HepG2 (cell line): Measurements from ENCODE around the gene SMPD3. TPM values are rescaled to one million over a fixed set of nuclear protein-coding genes. Genes with fewer than 3 reads are reported as not detected.
A peak's percentile ranks its signal among the peaks of the same experiment; 100 is the strongest.

Source experiments
- AGO2 ChIP-seq: fragments of 200-400 bp; formaldehyde crosslinking; optimal IDR thresholded peaks from 2 replicates; pipeline ENCODE3; 2017; ENCODE audit warnings: mild to moderate bottlenecking, low read depth, low read length, moderate library complexity
- ARHGAP35 ChIP-seq: sonication (generic); formaldehyde crosslinking; IDR thresholded peaks from 2 replicates; pipeline ENCODE4 v1.9.0; 2022; ENCODE audit warnings: mild to moderate bottlenecking, inconsistent platforms, moderate library complexity, missing genetic modification reagents, borderline replicate concordance
- ATAD3A ChIP-seq: sonication (generic); formaldehyde crosslinking; IDR thresholded peaks from 2 replicates; pipeline ENCODE4 v1.4.0; 2020; ENCODE audit warnings: missing genetic modification reagents
- ATF3 ChIP-seq: sonication (generic); formaldehyde crosslinking; IDR thresholded peaks from 2 replicates; pipeline ENCODE4 v1.4.0; 2020; ENCODE audit warnings: missing genetic modification reagents
- BHLHE40 ChIP-seq: IDR thresholded peaks from 2 replicates; pipeline ENCODE4 v1.6.1; 2011; ENCODE audit warnings: low read length, improper control_type of control experiment
- ELF3 ChIP-seq: IDR thresholded peaks from 2 replicates; pipeline ENCODE4 v1.6.1; 2016; ENCODE audit warnings: missing genetic modification reagents, missing compliant biosample characterization
- FOXK2 ChIP-seq: fragments of 450-650 bp; IDR thresholded peaks from 2 replicates; pipeline ENCODE4 v1.6.1; 2016
- NFE2L2 ChIP-seq: fragments of 150-350 bp; IDR thresholded peaks from 2 replicates; pipeline ENCODE4 v1.6.1; 2014; ENCODE audit warnings: low read length
- SP4 ChIP-seq: sonication (generic); formaldehyde crosslinking; IDR thresholded peaks from 2 replicates; pipeline ENCODE4 v1.8.1; 2023; ENCODE audit warnings: mild to moderate bottlenecking, missing genetic modification reagents
- STAG1 ChIP-seq: sonication (generic); formaldehyde crosslinking; IDR thresholded peaks from 2 replicates; pipeline ENCODE4 v1.4.0; 2020; ENCODE audit warnings: missing genetic modification reagents
- TERF1 ChIP-seq: sonication (generic); formaldehyde crosslinking; IDR thresholded peaks from 2 replicates; pipeline ENCODE4 v1.8.0; 2022; ENCODE audit warnings: mild to moderate bottlenecking, missing genetic modification reagents, moderate library complexity
- THAP8 ChIP-seq: sonication (generic); formaldehyde crosslinking; IDR thresholded peaks from 2 replicates; pipeline ENCODE4 v1.5.1; 2020; ENCODE audit warnings: missing genetic modification reagents, mild to moderate bottlenecking, borderline replicate concordance
- ZC3H4 ChIP-seq: sonication (generic); formaldehyde crosslinking; IDR thresholded peaks from 2 replicates; pipeline ENCODE4 v1.4.0; 2020; ENCODE audit warnings: missing genetic modification reagents, borderline replicate concordance
- ZNF10 ChIP-seq: sonication (generic); formaldehyde crosslinking; IDR thresholded peaks from 2 replicates; pipeline ENCODE4 v1.4.0; 2020; ENCODE audit warnings: mild to moderate bottlenecking, low read depth, missing genetic modification reagents, borderline replicate concordance
- ZNF260 ChIP-seq: sonication (generic); formaldehyde crosslinking; IDR thresholded peaks from 2 replicates; pipeline ENCODE4 v1.4.0; 2020; ENCODE audit warnings: missing genetic modification reagents, low read depth, mild to moderate bottlenecking, borderline replicate concordance
- ZNF280B ChIP-seq: sonication (generic); formaldehyde crosslinking; IDR thresholded peaks from 2 replicates; pipeline ENCODE4 v1.5.0; 2020; ENCODE audit warnings: missing genetic modification reagents, mild to moderate bottlenecking, borderline replicate concordance
- ZNF281 ChIP-seq: sonication (generic); formaldehyde crosslinking; IDR thresholded peaks from 2 replicates; pipeline ENCODE4 v1.4.0; 2020; ENCODE audit warnings: missing genetic modification reagents, borderline replicate concordance
- ZNF362 ChIP-seq: sonication (generic); formaldehyde crosslinking; IDR thresholded peaks from 2 replicates; pipeline ENCODE4 v1.4.0; 2020; ENCODE audit warnings: missing genetic modification reagents, mild to moderate bottlenecking, borderline replicate concordance
- ZNF598 ChIP-seq: sonication (generic); formaldehyde crosslinking; IDR thresholded peaks from 2 replicates; pipeline ENCODE4 v1.5.1; 2020; ENCODE audit warnings: mild to moderate bottlenecking, missing genetic modification reagents, borderline replicate concordance
- polyA plus RNA-seq, 8 experiments: library from polyadenylated mRNA; depleted of rRNA in 3 of 8; stranded (reverse) in 7 of 8; unstranded in 1 of 8; fragments of >200 nt; fragmentation: Illumina TruSeq in 4 of 8; extraction: Trizol in 4 of 8; gene quantifications; 2 replicates each; pipeline versions ENCODE4 v1.2.1 to v1.2.3, GENCODE V29; 2011 to 2016; ENCODE audit warnings: low read depth in 4 of 8, missing spikeins in 1 of 8, mixed read lengths in 1 of 8; ENCODE audit not compliant: insufficient read depth in 1 of 8
- total RNA-seq, 5 experiments: library from RNA; depleted of rRNA; stranded (reverse); fragments of >200 nt; fragmentation: Illumina TruSeq; extraction: Trizol; gene quantifications; 2 replicates each; pipeline ENCODE4 v1.2.3, GENCODE V29; 2016; ENCODE audit warnings: low read depth in 1 of 5

The SMPD3 gene
- total and polyA plus RNA-seq, 2 of the 13 experiments (the other 11 are each of a cell fraction or from before 2014, with no cell fraction given): 0.07 to 0.32 TPM

GRCh38 chr16:68310774-68311511 lies 137.4 kb downstream of the SMPD3 start, which contains the start of the genes PRMT7 and SLC7A6OS (continued):
- TF ChIP-seq TERF1 (peak; percentile 97), BHLHE40 (peak; percentile 70), ZNF280B (peak; percentile 100), STAG1 (peak; percentile 20; the same call in 1 of the 2 replicates), THAP8 (CRISPR knock-in tag) (peak; percentile 98; the same call in 1 of the 2 replicates), ZC3H4 (peak; percentile 92), AGO2 (peak; percentile 83), ATAD3A (no peak), SP4 (CRISPR knock-in tag) (peak; percentile 94), ZNF598 (CRISPR knock-in tag) (peak; percentile 98; the same call in 1 of the 2 replicates), ZNF10 (CRISPR knock-in tag) (no peak; the same call in 1 of the 2 replicates), ZNF362 (peak; percentile 74), FOXK2 (no peak), ARHGAP35 (CRISPR knock-in tag) (peak; percentile 98), NFE2L2 (no peak), ZNF281 (CRISPR knock-in tag) (peak; percentile 84), ZNF260 (CRISPR knock-in tag) (peak; percentile 98; the same call in 1 of the 2 replicates), ELF3 (CRISPR knock-in tag) (peak; percentile 97), ATF3 (CRISPR knock-in tag) (peak; percentile 88)
